Esophagus mucosa (tissue), 1 donor: ENCODE measurements around the gene GJA10. TPM values are rescaled to one million over a fixed set of nuclear protein-coding genes. Genes with fewer than 3 reads are reported as not detected.

Experiments used
- total RNA-seq: library from RNA; stranded (reverse); gene quantifications from one replicate; pipeline ENCODE4 v1.2.4, GENCODE V29; 2023
- donor health status: DM: yes; HTN: yes; CAD: no.

GJA10 gene
- total RNA-seq, 1 donor from 2014 or later = not detected

Other genes with a start within 250 kb of the GJA10 start
- 21.6 TPM for gene MDN1, start 74.7 kb upstream of the GJA10 start, total RNA-seq
- gene CASP8AP2, start 64.6 kb upstream of the GJA10 start, total RNA-seq = 6.1 TPM